ENCODE results near the gene ASH1L.

- TF ChIP-seq CTCF (IDR thresholded peaks at IDR 0.05; ENCODE audit: low read depth, low read length) (no peak), POLR2A (IDR thresholded peaks at IDR 0.05; ENCODE audit: extremely low read depth, insufficient read length) (no peak), MYC (IDR thresholded peaks at IDR 0.05; ENCODE audit: low read depth, low read length) (no peak), MAX (IDR thresholded peaks at IDR 0.05; ENCODE audit: low read depth, low read length) (no peak)
Measured at GRCh38 chr1:155300024-155300423, 262.6 kb downstream of the ASH1L start.
